B cell (primary cell): ENCODE measurements around the gene KIAA0586. TPM values are rescaled to one million over a fixed set of nuclear protein-coding genes. Genes with fewer than 3 reads are reported as not detected.

Experiments used
- ATAC-seq: fragments of 200-7000 bp; cut with Tn5 transposase; one replicate; pipeline ENCODE4 v1.10.0; 2021; ENCODE audit warnings: low read depth, mild to moderate bottlenecking, moderate number of reproducible peaks, moderate library complexity
- CTCF ChIA-PET: fragments of 350-600 bp; sonication (Branson Sonifier 250); formaldehyde crosslinking; loops from one replicate; lab custom pipeline; 2021; ENCODE audit warnings: antibody characterized with exemption, inconsistent platforms; lab: Charles Lee
- POLR2A ChIA-PET: fragments of 350-600 bp; sonication (Branson Sonifier 250); formaldehyde crosslinking; loops from one replicate; lab custom pipeline; 2021; ENCODE audit warnings: antibody characterized with exemption; lab: Charles Lee
- DNase-seq: peaks from one replicate; pipeline ENCODE4 v3.0.0; 2013
- H2AFZ ChIP-seq: 2 replicates; pipeline ENCODE4 v1.6.1; 2012; ENCODE audit warnings: mild to moderate bottlenecking, low read depth, low read length; ENCODE audit not compliant: insufficient read depth, poor library complexity, severe bottlenecking
- H3K27ac ChIP-seq, 2 donors: 1 replicate in 1 of 2; 2 replicates in 1 of 2; pipeline ENCODE4 v1.5.1; 2012 to 2013; ENCODE audit warnings: low read length in 2 of 2, mild to moderate bottlenecking in 2 of 2, moderate library complexity in 1 of 2
- H3K27me3 ChIP-seq, 4 experiments: fragments of 200-600 bp in 1 of 4; sonication (generic) in 1 of 4; replicated peaks in 1 of 4; 1 replicate in 2 of 4; 2 replicates in 2 of 4; pipeline versions ENCODE4 v1.6.1 to v1.7.0; 2013 to 2016; ENCODE audit warnings: low read length in 3 of 4, mild to moderate bottlenecking in 2 of 4, mixed read lengths in 1 of 4, moderate library complexity in 1 of 4; ENCODE audit not compliant: insufficient read depth in 4 of 4, control insufficient read depth in 3 of 4; ENCODE audit errors: control extremely low read depth in 1 of 4
- H3K36me3 ChIP-seq, 2 experiments: replicated peaks in 1 of 2; 1 replicate in 1 of 2; 2 replicates in 1 of 2; pipeline versions ENCODE4 v1.6.1 to v1.7.1; 2013; ENCODE audit warnings: low read length in 1 of 2; ENCODE audit not compliant: insufficient read depth in 2 of 2, control insufficient read depth in 1 of 2; ENCODE audit errors: control extremely low read depth in 1 of 2, extremely low read depth in 1 of 2
- H3K4me1 ChIP-seq, 2 donors: fragments of 200-600 bp in 1 of 2; sonication (generic) in 1 of 2; 1 replicate in 1 of 2; 2 replicates in 1 of 2; pipeline versions ENCODE4 v1.5.1 to v1.6.1; 2013 to 2017; ENCODE audit warnings: low read length in 2 of 2; ENCODE audit not compliant: control insufficient read depth in 2 of 2, insufficient read depth in 2 of 2
- H3K4me2 ChIP-seq: replicated peaks from 2 replicates; pipeline ENCODE3; 2012; ENCODE audit warnings: mild to moderate bottlenecking, low read depth, low read length; ENCODE audit not compliant: poor library complexity, severe bottlenecking
- H3K4me3 ChIP-seq, 5 experiments: fragments of 200-600 bp in 1 of 5; sonication (generic) in 1 of 5; 1 replicate in 3 of 5; 2 replicates in 2 of 5; pipeline versions ENCODE4 v1.5.1 to v1.7.0; 2011 to 2016; ENCODE audit warnings: low read length in 4 of 5, mild to moderate bottlenecking in 4 of 5, low read depth in 2 of 5, control low read depth in 1 of 5, moderate library complexity in 1 of 5; ENCODE audit not compliant: insufficient read depth in 1 of 5; ENCODE audit errors: control extremely low read depth in 1 of 5, extremely low read depth in 1 of 5
- H3K79me2 ChIP-seq: fragments of 200-600 bp; sonication (generic); one replicate; pipeline ENCODE4 v1.6.0; 2016; ENCODE audit warnings: low read length; ENCODE audit not compliant: control insufficient read depth, insufficient read depth
- H3K9ac ChIP-seq: fragments of 200-600 bp; sonication (generic); 2 replicates; pipeline ENCODE4 v1.6.1; 2017; ENCODE audit warnings: mild to moderate bottlenecking, low read length, moderate library complexity
- H3K9me3 ChIP-seq, 3 donors: one replicate each; pipeline versions ENCODE4 v1.6.1 to v1.7.1; 2013; ENCODE audit warnings: low read length in 2 of 3; ENCODE audit not compliant: control insufficient read depth in 2 of 3, insufficient read depth in 1 of 3; ENCODE audit errors: control extremely low read depth in 1 of 3
- H4K20me1 ChIP-seq: 2 replicates; pipeline ENCODE4 v1.6.0; 2012; ENCODE audit warnings: mild to moderate bottlenecking, low read length; ENCODE audit not compliant: insufficient read depth, control insufficient read depth, poor library complexity, severe bottlenecking
- H3K27ac Mint-ChIP-seq: one replicate; pipeline ENCODE4 v1.8.0; 2021; ENCODE audit warnings: mixed read lengths
- H3K27me3 Mint-ChIP-seq: one replicate; pipeline ENCODE4 v1.8.0; 2021; ENCODE audit warnings: mixed read lengths
- H3K4me1 Mint-ChIP-seq: one replicate; pipeline ENCODE4 v1.8.0; 2021; ENCODE audit warnings: mixed read lengths
- H3K4me3 Mint-ChIP-seq: one replicate; pipeline ENCODE4 v1.8.0; 2021; ENCODE audit warnings: mixed read lengths
- H3K9me3 Mint-ChIP-seq: one replicate; pipeline ENCODE4 v1.8.0; 2022; ENCODE audit warnings: mixed read lengths; ENCODE audit not compliant: insufficient read depth
- CTCF ChIP-seq: fragments of 200-600 bp; IDR thresholded peaks from one replicate; pipeline ENCODE4 v1.8.0; 2022; ENCODE audit warnings: antibody characterized with exemption, mild to moderate bottlenecking
- EZH2 ChIP-seq: IDR thresholded peaks from 2 replicates; pipeline ENCODE4 v1.6.1; 2012; ENCODE audit warnings: borderline replicate concordance, low read depth, mild to moderate bottlenecking, moderate library complexity, low read length; ENCODE audit not compliant: insufficient read depth, poor library complexity, severe bottlenecking
- WGBS: methylation state at CpG from one replicate; pipeline ENCODE4 v1.1.5; 2013; ENCODE audit warnings: missing lambda C conversion rate; ENCODE audit not compliant: insufficient coverage; 5-methylcytosine and 5-hydroxymethylcytosine counted together
- intact Hi-C: fragments of 100-400 bp; cut with micrococcal nuclease; formaldehyde crosslinking; loops from one replicate; pipeline ENCODE4 v1.10.0; 2022
- polyA plus RNA-seq: library from polyadenylated mRNA; depleted of rRNA; stranded (reverse); fragments of >200 nt; gene quantifications from 2 replicates; pipeline ENCODE4 v1.2.3, GENCODE V29; 2012
- total RNA-seq, 2 donors: library from RNA; stranded (reverse); fragments of 120-200 nt in 1 of 2; gene quantifications; 1 replicate in 1 of 2; 2 replicates in 1 of 2; pipeline versions ENCODE4 v1.2.3 to v1.2.4, GENCODE V29; 2013 to 2022

The KIAA0586 gene
- total and polyA plus RNA-seq, 2 donors (not counting 1 experiment from before 2014, with no cell fraction given): 12.2 to 27.5 TPM

- 75% methylated on average over 1 of the region's 2 CpGs for WGBS
- CTCF ChIA-PET: no interaction called here
- intact Hi-C loops: no loop called here
These were observed 145.3 kb downstream of the KIAA0586 start for GRCh38 chr14:58572863-58573262.

GRCh38 chr14:58574623-58575022 lies 147.1 kb downstream of the KIAA0586 start:
- DNase-seq (no peak), ATAC-seq (no peak)
- Histone ChIP-seq H3K9me3 (no peaks in the 10 kb centered on the region), H3K27ac (no peak overlapping the region), H3K4me3 (no peak overlapping the region), H3K36me3 (no peaks in the 10 kb centered on the region), H3K4me1 (no peaks in the 10 kb centered on the region), H3K4me2 (no peak overlapping the region), H2AFZ (no peak overlapping the region), H3K9ac (no peak overlapping the region), H3K27me3 (no peaks in the 10 kb centered on the region), H4K20me1 (no peaks in the 10 kb centered on the region), H3K79me2 (no peaks in the 10 kb centered on the region)
- intact Hi-C loops: no loop called here
- Mint-ChIP-seq H3K27me3 (no peaks in the 10 kb centered on the region), H3K9me3 (no peaks in the 10 kb centered on the region), H3K27ac (no peak overlapping the region), H3K4me3 (no peak overlapping the region), H3K4me1 (no peaks in the 10 kb centered on the region)
- POLR2A ChIA-PET: no interaction called here
- TF ChIP-seq EZH2 (no peak), CTCF (no peak)
- CTCF ChIA-PET: no interaction called here
- 80% methylated on average over 1 of the region's 2 CpGs for WGBS

More at GRCh38 chr14:58572863-58573262, 145.3 kb downstream of the KIAA0586 start:
- Mint-ChIP-seq H3K9me3 (no peaks in the 10 kb centered on the region), H3K27ac (no peak overlapping the region), H3K4me1 (no peaks in the 10 kb centered on the region), H3K4me3 (no peak overlapping the region), H3K27me3 (no peaks in the 10 kb centered on the region)
- POLR2A ChIA-PET: no interaction called here
- Histone ChIP-seq H4K20me1 (no peaks in the 10 kb centered on the region), H2AFZ (no peak overlapping the region), H3K9ac (no peak overlapping the region), H3K27me3 (no peaks in the 10 kb centered on the region), H3K4me3 (no peak overlapping the region), H3K9me3 (no peaks in the 10 kb centered on the region), H3K4me1 (no peaks in the 10 kb centered on the region), H3K4me2 (no peak overlapping the region), H3K79me2 (no peaks in the 10 kb centered on the region), H3K27ac (no peak overlapping the region), H3K36me3 (no peaks in the 10 kb centered on the region)
- DNase-seq (no peak), ATAC-seq (no peak)
- TF ChIP-seq CTCF (no peak), EZH2 (no peak)
